PC-3 (cell line): Measurements from ENCODE around the gene SYNJ2. TPM values are rescaled to one million over a fixed set of nuclear protein-coding genes. Genes with fewer than 3 reads are reported as not detected.

Experiments
- ATAC-seq: fragments of 200-7000 bp; cut with Tn5 transposase; 2 replicates; pipeline ENCODE4 v1.9.1; 2020; ENCODE audit warnings: mild to moderate bottlenecking, moderate library complexity
- BruUV-seq: library from RNA; stranded (reverse); fragments of 400-500 nt; replicated peaks from 2 replicates; lab custom pipeline; 2021; lab: Mats Ljungman, UMichigan
- CTCF ChIA-PET: fragments of 300-600 bp; sonication (Branson Sonifier 250); formaldehyde crosslinking; loops from one replicate; lab custom pipeline; 2022; ENCODE audit warnings: antibody characterized with exemption; lab: Charles Lee
- POLR2A ChIA-PET: fragments of 300-600 bp; sonication (Branson Sonifier 250); formaldehyde crosslinking; loops from one replicate; lab custom pipeline; 2022; ENCODE audit warnings: antibody characterized with exemption; ENCODE audit not compliant: unreplicated experiment; lab: Charles Lee
- DNase-seq: peaks from one replicate; pipeline ENCODE4 v3.0.0-alpha.2; 2015
- H2AFZ ChIP-seq: fragments of 300-600 bp; sonication (generic); 2 replicates; pipeline ENCODE4 v1.6.0; 2016; ENCODE audit warnings: antibody characterized with exemption, low read length
- H3F3A ChIP-seq: fragments of 300-600 bp; sonication (generic); one replicate; pipeline ENCODE4 v1.6.0; 2017; ENCODE audit warnings: antibody characterized with exemption, low read length, control low read depth, mild to moderate bottlenecking; ENCODE audit not compliant: unreplicated experiment
- H3K27ac ChIP-seq: fragments of 300-600 bp; sonication (generic); 2 replicates; pipeline ENCODE4 v1.5.1; 2016; ENCODE audit warnings: mild to moderate bottlenecking, low read length
- H3K27me3 ChIP-seq: fragments of 300-600 bp; sonication (generic); 2 replicates; pipeline ENCODE4 v1.6.1; 2016; ENCODE audit warnings: low read length, mixed read lengths
- H3K36me3 ChIP-seq: fragments of 300-600 bp; sonication (generic); 2 replicates; pipeline ENCODE4 v1.6.1; 2016; ENCODE audit warnings: low read depth, mixed run types, low read length, mixed read lengths
- H3K4me1 ChIP-seq: fragments of 300-600 bp; sonication (generic); 2 replicates; pipeline ENCODE4 v1.5.1; 2016; ENCODE audit warnings: low read length; ENCODE audit not compliant: insufficient read depth
- H3K4me2 ChIP-seq: fragments of 300-600 bp; sonication (generic); 2 replicates; pipeline ENCODE4 v1.6.0; 2016; ENCODE audit warnings: low read length
- H3K4me3 ChIP-seq: fragments of 300-600 bp; sonication (generic); 2 replicates; pipeline ENCODE4 v1.5.1; 2016; ENCODE audit warnings: mild to moderate bottlenecking, low read length, mixed read lengths
- H3K79me2 ChIP-seq: fragments of 300-600 bp; sonication (generic); 2 replicates; pipeline ENCODE4 v1.6.1; 2017; ENCODE audit warnings: low read length, mixed read lengths
- H3K9ac ChIP-seq: fragments of 300-600 bp; sonication (generic); 2 replicates; pipeline ENCODE4 v1.6.0; 2016; ENCODE audit warnings: mild to moderate bottlenecking, low read length
- H3K9me2 ChIP-seq: fragments of 300-600 bp; sonication (generic); replicated peaks from 2 replicates; pipeline ENCODE4 v1.6.1; 2016; ENCODE audit warnings: mixed run types, low read length, mixed read lengths
- H3K9me3 ChIP-seq: fragments of 300-600 bp; sonication (generic); 2 replicates; pipeline ENCODE4 v1.6.1; 2016; ENCODE audit warnings: low read length, mixed read lengths
- H4K20me1 ChIP-seq: fragments of 300-600 bp; sonication (generic); 2 replicates; pipeline ENCODE4 v1.6.1; 2016; ENCODE audit warnings: low read length, mixed read lengths
- EZH2 ChIP-seq: fragments of 300-600 bp; sonication (generic); IDR thresholded peaks from one replicate; pipeline ENCODE4 v1.6.1; 2017; ENCODE audit warnings: antibody characterized with exemption, mild to moderate bottlenecking, low read length; ENCODE audit not compliant: unreplicated experiment
- EZH2phosphoT487 ChIP-seq: fragments of 300-600 bp; sonication (generic); IDR thresholded peaks from 2 replicates; pipeline ENCODE4 v1.6.1; 2018; ENCODE audit warnings: mild to moderate bottlenecking, antibody characterized with exemption, low read length, borderline replicate concordance
- intact Hi-C: fragments of 100-400 bp; cut with micrococcal nuclease; formaldehyde crosslinking; loops from 2 replicates; pipeline ENCODE4 v1.9.0; 2023
- total RNA-seq: library from RNA; depleted of rRNA; stranded (reverse); fragments of >200 nt; gene quantifications from 2 replicates; pipeline ENCODE4 v1.2.3, GENCODE V29; 2014
- TF ChIP-seq, protein P1 (sequence below): fragments of 300-600 bp; sonication (generic); conservative IDR thresholded peaks from 2 replicates; pipeline ENCODE4 v1.5.1; 2017; ENCODE audit warnings: antibody characterized with exemption, low read depth, mild to moderate bottlenecking, low read length

SYNJ2 gene
- total RNA-seq, 1 experiment from 2014 or later, result 21.5 TPM

DNA sequence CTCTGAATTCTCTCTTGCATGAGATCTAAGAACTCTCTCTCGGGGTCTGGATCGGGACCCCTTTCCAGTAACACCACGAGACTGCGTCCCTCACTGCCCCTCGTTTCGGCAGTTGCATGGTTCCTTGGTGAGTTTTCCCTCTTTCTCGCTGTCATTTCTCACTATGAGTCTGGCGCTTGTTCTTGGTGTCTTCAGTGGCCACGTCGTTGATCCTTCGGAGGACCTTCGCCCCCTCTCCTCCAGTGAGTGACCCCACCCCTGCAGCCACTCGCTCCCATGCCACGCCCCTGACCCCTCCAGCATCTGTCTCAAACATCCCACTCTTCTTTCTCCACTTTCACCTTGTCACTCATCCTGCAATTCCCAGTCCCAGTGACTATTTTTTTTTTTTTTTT is 23.0 kb downstream of the SYNJ2 start:
- no peak overlapping the region for H2AFZ ChIP-seq
- POLR2A ChIA-PET, result no interaction called here

DNA sequence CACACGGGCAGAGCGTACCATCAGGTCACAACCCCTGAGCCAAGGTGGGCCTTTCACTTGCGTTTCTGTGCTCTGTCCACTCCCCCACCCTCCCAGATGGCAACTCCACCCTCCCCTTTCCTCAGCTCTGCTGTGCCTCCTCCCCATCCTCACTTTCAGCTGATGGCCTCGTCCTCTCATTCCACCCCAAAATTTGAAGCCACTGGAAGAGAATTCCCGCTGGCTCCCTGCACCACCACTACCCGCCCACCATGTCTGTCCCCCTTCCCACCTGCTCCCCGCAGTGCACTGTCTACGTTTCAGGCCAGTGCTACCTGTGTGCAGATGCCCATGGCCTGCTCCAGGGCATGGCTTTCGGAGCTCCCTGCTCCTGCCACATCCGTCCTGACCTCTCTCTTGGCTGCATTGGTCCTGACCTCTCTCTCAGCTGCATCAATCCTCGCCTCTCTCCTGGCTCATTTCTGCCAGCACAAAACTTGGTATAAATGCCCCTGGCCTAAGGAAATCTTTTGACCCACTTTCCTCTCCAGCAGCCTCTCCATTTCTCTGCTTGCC is 24.0 kb downstream of the SYNJ2 start:
- Histone ChIP-seq H3F3A (no peaks in the 10 kb centered on the region), H3K27ac (no peak overlapping the region), H3K36me3 (no peaks in the 10 kb centered on the region), H3K4me1 (peaks cover 45% of the 10 kb centered on the region), H3K9ac (no peak overlapping the region), H3K9me2 (no peaks in the 10 kb centered on the region), H3K4me2 (no peak overlapping the region), H3K27me3 (no peaks in the 10 kb centered on the region), H3K79me2 (peaks cover 75% of the 10 kb centered on the region), H4K20me1 (no peaks in the 10 kb centered on the region), H2AFZ (no peak overlapping the region), H3K4me3 (no peak overlapping the region), H3K9me3 (no peaks in the 10 kb centered on the region)
- DNase-seq, result no peak
- intact Hi-C loops, result no loop called here
- ATAC-seq, result no peak
- TF ChIP-seq, protein P1, sequence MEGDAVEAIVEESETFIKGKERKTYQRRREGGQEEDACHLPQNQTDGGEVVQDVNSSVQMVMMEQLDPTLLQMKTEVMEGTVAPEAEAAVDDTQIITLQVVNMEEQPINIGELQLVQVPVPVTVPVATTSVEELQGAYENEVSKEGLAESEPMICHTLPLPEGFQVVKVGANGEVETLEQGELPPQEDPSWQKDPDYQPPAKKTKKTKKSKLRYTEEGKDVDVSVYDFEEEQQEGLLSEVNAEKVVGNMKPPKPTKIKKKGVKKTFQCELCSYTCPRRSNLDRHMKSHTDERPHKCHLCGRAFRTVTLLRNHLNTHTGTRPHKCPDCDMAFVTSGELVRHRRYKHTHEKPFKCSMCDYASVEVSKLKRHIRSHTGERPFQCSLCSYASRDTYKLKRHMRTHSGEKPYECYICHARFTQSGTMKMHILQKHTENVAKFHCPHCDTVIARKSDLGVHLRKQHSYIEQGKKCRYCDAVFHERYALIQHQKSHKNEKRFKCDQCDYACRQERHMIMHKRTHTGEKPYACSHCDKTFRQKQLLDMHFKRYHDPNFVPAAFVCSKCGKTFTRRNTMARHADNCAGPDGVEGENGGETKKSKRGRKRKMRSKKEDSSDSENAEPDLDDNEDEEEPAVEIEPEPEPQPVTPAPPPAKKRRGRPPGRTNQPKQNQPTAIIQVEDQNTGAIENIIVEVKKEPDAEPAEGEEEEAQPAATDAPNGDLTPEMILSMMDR, result no peak
- no peak for TF ChIP-seq EZH2
- TF ChIP-seq EZH2phosphoT487, result no peak
- ChIA-PET CTCF (no interaction called here), POLR2A (no interaction called here)
- no TSS peak for BruUV-seq

More for the DNA sequence above, 23.0 kb downstream of the SYNJ2 start:
- no peaks in the 10 kb centered on the region for H3K9me2 ChIP-seq
- H3K79me2 ChIP-seq, result peaks cover 65% of the 10 kb centered on the region
- ATAC-seq, result no peak
- H3K36me3 ChIP-seq, result no peaks in the 10 kb centered on the region
- H4K20me1 ChIP-seq, result no peaks in the 10 kb centered on the region
- H3K9ac ChIP-seq, result no peak overlapping the region
- H3K27me3 ChIP-seq, result no peaks in the 10 kb centered on the region
- no peak overlapping the region for H3K4me3 ChIP-seq
- H3K4me2 ChIP-seq, result no peak overlapping the region
- CTCF ChIA-PET, result no interaction called here
- no peaks in the 10 kb centered on the region for H3F3A ChIP-seq
- intact Hi-C loops, result no loop called here
- TF ChIP-seq EZH2, result no peak
- TF ChIP-seq, protein P1, result no peak
- no peak for TF ChIP-seq EZH2phosphoT487
- no peak for DNase-seq
- no peak overlapping the region for H3K27ac ChIP-seq
- no peaks in the 10 kb centered on the region for H3K9me3 ChIP-seq
- no TSS peak for BruUV-seq
- peaks cover 43% of the 10 kb centered on the region for H3K4me1 ChIP-seq

DNA sequence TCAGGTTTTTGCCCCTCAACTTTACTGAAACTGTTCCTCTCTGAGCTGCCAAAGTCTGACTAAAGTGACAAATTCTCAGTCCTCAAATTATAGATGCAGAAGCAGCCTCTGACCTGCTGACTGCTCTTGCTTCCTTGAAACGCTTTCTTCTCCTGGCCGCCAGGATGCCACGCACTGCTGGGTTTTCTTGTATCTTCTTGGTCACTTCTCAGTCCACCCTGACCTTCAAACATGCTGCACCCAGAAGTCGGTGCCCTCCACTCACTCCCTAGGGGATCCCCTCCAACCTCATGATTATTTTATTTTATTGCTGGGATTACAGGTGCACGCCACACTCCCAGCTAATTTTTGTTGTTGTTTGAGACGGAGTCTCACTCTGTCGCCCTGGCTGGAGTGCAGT is 24.7 kb downstream of the SYNJ2 start:
- intact Hi-C loops, result no loop called here
- Histone ChIP-seq H3F3A (peaks cover under 1% of the 10 kb centered on the region), H3K79me2 (peaks cover 76% of the 10 kb centered on the region), H3K27ac (no peak overlapping the region), H2AFZ (no peak overlapping the region), H3K36me3 (no peaks in the 10 kb centered on the region), H4K20me1 (no peaks in the 10 kb centered on the region), H3K9me2 (no peaks in the 10 kb centered on the region), H3K4me2 (no peak overlapping the region), H3K27me3 (no peaks in the 10 kb centered on the region), H3K9me3 (no peaks in the 10 kb centered on the region), H3K9ac (no peak overlapping the region), H3K4me3 (no peak overlapping the region), H3K4me1 (peaks cover 52% of the 10 kb centered on the region)
- TF ChIP-seq, protein P1, result no peak
- DNase-seq (no peak), ATAC-seq (no peak)
- CTCF ChIA-PET, result no interaction called here
- no TSS peak for BruUV-seq
- POLR2A ChIA-PET, result no interaction called here
